GM12878 (cell line): ENCODE data around the gene GPR173.

ENCODE experiments used
- CTCF ChIP-seq, 3 experiments: IDR thresholded peaks in 2 of 3; conservative IDR thresholded peaks in 1 of 3; 2 replicates each; pipeline ENCODE4 v1.5.1; 2011; ENCODE audit warnings: low read depth in 3 of 3, low read length in 3 of 3, mild to moderate bottlenecking in 3 of 3, control low read depth in 2 of 3, moderate library complexity in 2 of 3, inconsistent platforms in 1 of 3, mixed read lengths in 1 of 3; ENCODE audit not compliant: control insufficient read depth in 2 of 3, insufficient read depth in 1 of 3; ENCODE audit errors: extremely low read depth in 1 of 3
- EP300 ChIP-seq, 2 experiments: fragments of 150-350 bp in 1 of 2; IDR thresholded peaks; 2 replicates each; pipeline ENCODE4 v1.6.1; 2011 to 2012; ENCODE audit warnings: low read depth in 2 of 2, low read length in 2 of 2, borderline replicate concordance in 1 of 2, improper control_type of control experiment in 1 of 2, inconsistent platforms in 1 of 2; ENCODE audit not compliant: control insufficient read depth in 1 of 2
- NFYB ChIP-seq: IDR thresholded peaks from 2 replicates; pipeline ENCODE4 v1.6.1; 2011; ENCODE audit warnings: low read depth, mild to moderate bottlenecking, low read length, improper control_type of control experiment, moderate library complexity; ENCODE audit not compliant: insufficient read depth
- POLR2A ChIP-seq: IDR thresholded peaks from 2 replicates; pipeline ENCODE4 v1.6.1; 2011; ENCODE audit warnings: low read depth, mild to moderate bottlenecking, low read length
- POLR2AphosphoS5 ChIP-seq: IDR thresholded peaks from 2 replicates; pipeline ENCODE4 v1.6.1; 2011; ENCODE audit warnings: mild to moderate bottlenecking, low read length, inconsistent platforms
- SUZ12 ChIP-seq: fragments of 200-600 bp; sonication (generic); IDR thresholded peaks from one replicate; pipeline ENCODE4 v1.6.1; 2018; ENCODE audit warnings: antibody characterized with exemption, mild to moderate bottlenecking; ENCODE audit not compliant: unreplicated experiment
- TAF1 ChIP-seq: IDR thresholded peaks from 2 replicates; pipeline ENCODE4 v1.6.1; 2011; ENCODE audit warnings: mild to moderate bottlenecking, low read depth, low read length, borderline replicate concordance
- ZNF592 ChIP-seq: fragments of 450-650 bp; IDR thresholded peaks from 2 replicates; pipeline ENCODE4 v1.6.1; 2017; ENCODE audit warnings: mild to moderate bottlenecking, moderate library complexity

GRCh38 chrX:53080628-53081580 is 32.3 kb downstream of the GPR173 start:
- TF ChIP-seq CTCF (IDR thresholded peaks at IDR 0.05 in 2 of 3, conservative IDR thresholded peaks at IDR 0.05 in 1 of 3; ENCODE audit: control insufficient read depth in 2 of 3, extremely low read depth in 1 of 3, insufficient read depth in 1 of 3, low read depth in 3 of 3, low read length in 3 of 3) (no peak), NFYB (no peak), TAF1 (no peak), POLR2A (no peak), ZNF592 (no peak), POLR2AphosphoS5 (no peak), SUZ12 (no peak), EP300 (IDR thresholded peaks at IDR 0.05; ENCODE audit: borderline replicate concordance in 1 of 2, control insufficient read depth in 1 of 2, low read depth in 2 of 2, low read length in 2 of 2) (no peak)
